ENCODE measurements around the gene HACD2. TPM values are rescaled to one million over a fixed set of nuclear protein-coding genes. Genes with fewer than 3 reads are reported as not detected.
A peak's percentile ranks its signal among the peaks of the same experiment; 100 is the strongest.

HACD2 gene
- total RNA-seq, 1 donor from 2014 or later, result 25.5 TPM

DNA sequence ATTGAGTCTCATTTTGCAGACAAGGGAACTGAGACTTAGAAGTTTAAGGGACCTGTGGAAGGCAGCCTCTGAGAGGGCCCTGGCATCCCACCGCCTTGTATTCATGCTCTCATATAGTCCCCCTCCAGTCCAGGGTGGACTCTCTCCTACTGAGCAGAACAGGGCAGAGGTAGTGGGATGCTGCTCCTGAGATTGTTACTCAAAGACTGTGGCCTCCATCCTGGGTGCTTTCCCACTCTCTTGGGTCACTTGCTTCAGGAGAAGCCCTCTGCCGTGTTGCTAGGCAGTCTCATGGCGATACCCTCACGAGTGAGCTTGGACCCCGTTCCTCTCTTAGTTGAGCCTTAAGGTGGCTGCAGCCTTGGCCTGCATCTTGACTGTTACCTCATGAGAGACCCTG is 113.7 kb downstream of the HACD2 start:
- DNase-seq (ENCODE audit: low read depth), result no peak
- Histone ChIP-seq H3K4me3 (ENCODE audit: low read depth, low read length) (no peak overlapping the region), H3K27me3 (ENCODE audit: control insufficient read depth, insufficient read depth, low read length) (peaks cover 3% of the 10 kb centered on the region), H3K36me3 (ENCODE audit: control insufficient read depth, insufficient read depth, low read length) (no peaks in the 10 kb centered on the region)
- TF ChIP-seq, protein P1, sequence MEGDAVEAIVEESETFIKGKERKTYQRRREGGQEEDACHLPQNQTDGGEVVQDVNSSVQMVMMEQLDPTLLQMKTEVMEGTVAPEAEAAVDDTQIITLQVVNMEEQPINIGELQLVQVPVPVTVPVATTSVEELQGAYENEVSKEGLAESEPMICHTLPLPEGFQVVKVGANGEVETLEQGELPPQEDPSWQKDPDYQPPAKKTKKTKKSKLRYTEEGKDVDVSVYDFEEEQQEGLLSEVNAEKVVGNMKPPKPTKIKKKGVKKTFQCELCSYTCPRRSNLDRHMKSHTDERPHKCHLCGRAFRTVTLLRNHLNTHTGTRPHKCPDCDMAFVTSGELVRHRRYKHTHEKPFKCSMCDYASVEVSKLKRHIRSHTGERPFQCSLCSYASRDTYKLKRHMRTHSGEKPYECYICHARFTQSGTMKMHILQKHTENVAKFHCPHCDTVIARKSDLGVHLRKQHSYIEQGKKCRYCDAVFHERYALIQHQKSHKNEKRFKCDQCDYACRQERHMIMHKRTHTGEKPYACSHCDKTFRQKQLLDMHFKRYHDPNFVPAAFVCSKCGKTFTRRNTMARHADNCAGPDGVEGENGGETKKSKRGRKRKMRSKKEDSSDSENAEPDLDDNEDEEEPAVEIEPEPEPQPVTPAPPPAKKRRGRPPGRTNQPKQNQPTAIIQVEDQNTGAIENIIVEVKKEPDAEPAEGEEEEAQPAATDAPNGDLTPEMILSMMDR (IDR thresholded peaks at IDR 0.05; ENCODE audit: insufficient read depth, low read length, poor library complexity, severe bottlenecking), result no peak

GRCh38 chr3:123469323-123469995 is 115.4 kb downstream of the HACD2 start:
- DNase-seq (ENCODE audit: low read depth), result no peak
- Histone ChIP-seq H3K36me3 (ENCODE audit: control insufficient read depth, insufficient read depth, low read length) (no peaks in the 10 kb centered on the region), H3K27me3 (ENCODE audit: control insufficient read depth, insufficient read depth, low read length) (peaks cover 3% of the 10 kb centered on the region), H3K4me3 (ENCODE audit: low read depth, low read length) (no peak overlapping the region)
- TF ChIP-seq, protein P1 (IDR thresholded peaks at IDR 0.05; ENCODE audit: insufficient read depth, low read length, poor library complexity, severe bottlenecking), result no peak

DNA sequence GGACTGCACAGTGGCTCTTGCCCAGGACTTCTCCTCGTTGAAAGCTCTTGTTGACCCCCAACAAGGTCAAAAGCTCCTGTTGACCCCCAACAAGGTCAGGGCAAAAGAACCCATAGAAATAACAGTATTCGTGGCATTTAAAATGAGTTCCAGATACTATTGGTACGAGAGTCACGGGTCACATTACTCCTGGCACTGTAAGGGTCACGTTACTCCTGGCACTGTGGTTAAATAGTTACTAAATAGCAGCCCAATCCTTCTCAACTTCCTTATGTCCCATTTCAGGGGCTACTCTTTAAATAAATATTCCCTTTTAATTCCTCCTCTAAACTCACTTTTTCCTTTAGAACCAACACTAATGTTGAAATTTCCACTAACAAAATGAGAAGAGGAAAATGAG is 117.8 kb downstream of the HACD2 start:
- Histone ChIP-seq H3K27me3 (ENCODE audit: control insufficient read depth, insufficient read depth, low read length) (peaks cover 7% of the 10 kb centered on the region), H3K4me3 (ENCODE audit: low read depth, low read length) (no peak overlapping the region), H3K36me3 (ENCODE audit: control insufficient read depth, insufficient read depth, low read length) (no peaks in the 10 kb centered on the region)
- TF ChIP-seq, protein P1 (IDR thresholded peaks at IDR 0.05; ENCODE audit: insufficient read depth, low read length, poor library complexity, severe bottlenecking), result no peak
- peak; percentile 5 for DNase-seq (ENCODE audit: low read depth)

GRCh38 chr3:123464211-123464610 is 120.6 kb downstream of the HACD2 start:
- peaks cover 14% of the 10 kb centered on the region for H3K27me3 ChIP-seq (ENCODE audit: control insufficient read depth, insufficient read depth, low read length)
- TF ChIP-seq, protein P1 (IDR thresholded peaks at IDR 0.05; ENCODE audit: insufficient read depth, low read length, poor library complexity, severe bottlenecking), result no peak
- no peak overlapping the region for H3K4me3 ChIP-seq (ENCODE audit: low read depth, low read length)
- no peaks in the 10 kb centered on the region for H3K36me3 ChIP-seq (ENCODE audit: control insufficient read depth, insufficient read depth, low read length)
- no peak for DNase-seq (ENCODE audit: low read depth)

- H3K4me3 ChIP-seq (ENCODE audit: low read depth, low read length), result no peak overlapping the region
- DNase-seq (ENCODE audit: low read depth), result no peak
- H3K27me3 ChIP-seq (ENCODE audit: control insufficient read depth, insufficient read depth, low read length), result peaks cover 11% of the 10 kb centered on the region
- H3K36me3 ChIP-seq (ENCODE audit: control insufficient read depth, insufficient read depth, low read length), result no peaks in the 10 kb centered on the region
- TF ChIP-seq, protein P1 (IDR thresholded peaks at IDR 0.05; ENCODE audit: insufficient read depth, low read length, poor library complexity, severe bottlenecking), result no peak
Measured at GRCh38 chr3:123459862-123460261, 125.0 kb downstream of the HACD2 start.

DNA sequence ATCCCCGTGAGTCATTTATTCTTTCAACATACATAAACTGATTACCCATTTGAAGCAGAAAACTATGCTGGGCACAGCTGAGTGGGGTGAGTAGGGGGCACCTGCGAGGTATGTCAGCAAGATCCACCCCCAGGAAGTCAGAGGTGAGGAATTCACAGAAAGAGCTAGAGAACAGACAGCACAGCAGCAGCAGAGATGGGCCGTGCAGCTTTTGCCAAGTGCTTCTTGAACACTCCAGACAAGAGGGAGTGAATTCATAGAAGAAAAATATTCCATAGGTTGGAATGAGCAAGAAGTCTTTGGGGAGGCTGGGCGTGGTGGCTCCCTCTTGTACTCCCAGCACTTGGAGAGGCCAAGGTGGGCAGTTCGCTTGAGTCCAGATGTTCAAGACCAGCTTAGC is 126.6 kb downstream of the HACD2 start:
- no peak for DNase-seq (ENCODE audit: low read depth)
- Histone ChIP-seq H3K36me3 (ENCODE audit: control insufficient read depth, insufficient read depth, low read length) (no peaks in the 10 kb centered on the region), H3K4me3 (ENCODE audit: low read depth, low read length) (no peak overlapping the region), H3K27me3 (ENCODE audit: control insufficient read depth, insufficient read depth, low read length) (peaks cover 14% of the 10 kb centered on the region)
- TF ChIP-seq, protein P1 (IDR thresholded peaks at IDR 0.05; ENCODE audit: insufficient read depth, low read length, poor library complexity, severe bottlenecking), result no peak

Measured in kidney epithelial cell (primary cell).